HepG2 (cell line): Measurements from ENCODE around the gene PPP1R12C. TPM values are rescaled to one million over a fixed set of nuclear protein-coding genes. Genes with fewer than 3 reads are reported as not detected.
A peak's percentile ranks its signal among the peaks of the same experiment; 100 is the strongest.

ENCODE experiments used
- ARNT2 ChIP-seq: sonication (generic); formaldehyde crosslinking; IDR thresholded peaks from 2 replicates; pipeline ENCODE4 v1.8.0; 2022; ENCODE audit warnings: mild to moderate bottlenecking, low read depth, missing genetic modification reagents, moderate library complexity
- ASH2L ChIP-seq: fragments of 300-600, 200-600 bp; sonication (generic); IDR thresholded peaks from 2 replicates; pipeline ENCODE4 v1.7.0; 2017; ENCODE audit warnings: low read depth, mild to moderate bottlenecking, moderate library complexity, mixed read lengths, low read length; ENCODE audit not compliant: insufficient read length
- ATF2 ChIP-seq: sonication (generic); formaldehyde crosslinking; IDR thresholded peaks from 2 replicates; pipeline ENCODE4 v1.4.0; 2020; ENCODE audit warnings: missing genetic modification reagents
- ATF6 ChIP-seq: sonication (generic); formaldehyde crosslinking; conservative IDR thresholded peaks from 2 replicates; pipeline ENCODE4 v1.4.0; 2020; ENCODE audit warnings: missing genetic modification reagents
- FOSL1 ChIP-seq: sonication (generic); formaldehyde crosslinking; IDR thresholded peaks from 2 replicates; pipeline ENCODE4 v1.9.0; 2021; ENCODE audit warnings: missing genetic modification reagents, borderline replicate concordance
- HMGXB4 ChIP-seq, 2 experiments: sonication (generic) in 1 of 2; formaldehyde crosslinking in 1 of 2; IDR thresholded peaks; 2 replicates each; pipeline versions ENCODE4 v1.4.0 to v1.6.1; 2018 to 2020; ENCODE audit warnings: missing genetic modification reagents in 2 of 2, borderline replicate concordance in 1 of 2, low read depth in 1 of 2, mild to moderate bottlenecking in 1 of 2, missing biosample characterization in 1 of 2
- KDM3A ChIP-seq: IDR thresholded peaks from 2 replicates; pipeline ENCODE4 v1.6.1; 2018; ENCODE audit warnings: low read depth, missing compliant biosample characterization
- MAX ChIP-seq: IDR thresholded peaks from 2 replicates; pipeline ENCODE4 v1.6.1; 2012; ENCODE audit warnings: inconsistent platforms
- MZF1 ChIP-seq: sonication (generic); formaldehyde crosslinking; IDR thresholded peaks from 2 replicates; pipeline ENCODE4 v1.8.1; 2023; ENCODE audit warnings: mild to moderate bottlenecking, missing genetic modification reagents, borderline replicate concordance
- NONO ChIP-seq, 2 experiments: fragments of 450-650 bp in 1 of 2; sonication (generic) in 1 of 2; formaldehyde crosslinking in 1 of 2; IDR thresholded peaks in 1 of 2; conservative IDR thresholded peaks in 1 of 2; 2 replicates each; pipeline versions ENCODE4 v1.6.1 to v1.8.0; 2017 to 2022; ENCODE audit warnings: mild to moderate bottlenecking in 1 of 2, missing genetic modification reagents in 1 of 2, moderate library complexity in 1 of 2
- PHF8 ChIP-seq: sonication (generic); formaldehyde crosslinking; IDR thresholded peaks from 2 replicates; pipeline ENCODE4 v1.5.0; 2020; ENCODE audit warnings: missing genetic modification reagents
- PRDM4 ChIP-seq: sonication (generic); formaldehyde crosslinking; IDR thresholded peaks from 2 replicates; pipeline ENCODE4 v1.9.0; 2021; ENCODE audit warnings: missing genetic modification reagents, borderline replicate concordance
- RAD51 ChIP-seq: fragments of 450-650 bp; IDR thresholded peaks from 2 replicates; pipeline ENCODE4 v1.6.1; 2016; ENCODE audit warnings: borderline replicate concordance
- SALL2 ChIP-seq: sonication (generic); formaldehyde crosslinking; IDR thresholded peaks from 2 replicates; pipeline ENCODE4 v1.8.1; 2023; ENCODE audit warnings: mild to moderate bottlenecking, missing genetic modification reagents, inconsistent platforms
- TAF1 ChIP-seq: sonication (generic); formaldehyde crosslinking; IDR thresholded peaks from 2 replicates; pipeline ENCODE4 v1.4.0; 2020; ENCODE audit warnings: missing genetic modification reagents
- TFDP2 ChIP-seq: sonication (generic); formaldehyde crosslinking; IDR thresholded peaks from 2 replicates; pipeline ENCODE4 v1.4.0; 2020; ENCODE audit warnings: missing genetic modification reagents
- TSC22D2 ChIP-seq: sonication (generic); formaldehyde crosslinking; IDR thresholded peaks from 2 replicates; pipeline ENCODE4 v1.5.1; 2020; ENCODE audit warnings: missing genetic modification reagents, mild to moderate bottlenecking, borderline replicate concordance
- ZFX ChIP-seq: sonication (generic); formaldehyde crosslinking; IDR thresholded peaks from 2 replicates; pipeline ENCODE4 v1.4.0; 2020; ENCODE audit warnings: mild to moderate bottlenecking, low read depth, missing genetic modification reagents, moderate library complexity
- ZFYVE20 ChIP-seq: sonication (generic); formaldehyde crosslinking; IDR thresholded peaks from 2 replicates; pipeline ENCODE4 v1.8.0; 2023; ENCODE audit warnings: low read depth, mild to moderate bottlenecking, moderate library complexity, missing genetic modification reagents, borderline replicate concordance
- polyA plus RNA-seq, 8 experiments: library from polyadenylated mRNA; depleted of rRNA in 3 of 8; stranded (reverse) in 7 of 8; unstranded in 1 of 8; fragments of >200 nt; fragmentation: Illumina TruSeq in 4 of 8; extraction: Trizol in 4 of 8; gene quantifications; 2 replicates each; pipeline versions ENCODE4 v1.2.1 to v1.2.3, GENCODE V29; 2011 to 2016; ENCODE audit warnings: low read depth in 4 of 8, missing spikeins in 1 of 8, mixed read lengths in 1 of 8; ENCODE audit not compliant: insufficient read depth in 1 of 8
- total RNA-seq, 5 experiments: library from RNA; depleted of rRNA; stranded (reverse); fragments of >200 nt; fragmentation: Illumina TruSeq; extraction: Trizol; gene quantifications; 2 replicates each; pipeline ENCODE4 v1.2.3, GENCODE V29; 2016; ENCODE audit warnings: low read depth in 1 of 5

The PPP1R12C gene
- total and polyA plus RNA-seq, 2 of the 13 experiments (the other 11 are each of a cell fraction or from before 2014, with no cell fraction given): 29.7 to 30.3 TPM

GRCh38 chr19:55165952-55166529 lies 48.6 kb upstream of the PPP1R12C start (continued):
- TF ChIP-seq MAX: 0 out of 2 replicates have a peak, but pooled peaks have one; percentile 22
- TF ChIP-seq KDM3A (CRISPR knock-in tag): 0 out of 2 replicates have a peak, but pooled peaks have one; percentile 33
- no peak for TF ChIP-seq ATF6
- peak; percentile 58; the same call in 1 of the 2 replicates for TF ChIP-seq ATF2 (CRISPR knock-in tag)
- TF ChIP-seq PRDM4 (CRISPR knock-in tag): no peak
- TF ChIP-seq PHF8: peak; percentile 33; the same call in 1 of the 2 replicates
- no peak for TF ChIP-seq MZF1
- peak; percentile 13 for TF ChIP-seq ASH2L
- no peak for TF ChIP-seq TAF1 (CRISPR knock-in tag)
- TF ChIP-seq TFDP2: peak; percentile 52; the same call in 1 of the 2 replicates
- no peak for TF ChIP-seq FOSL1
- no peak for TF ChIP-seq RAD51
- no peak for TF ChIP-seq ARNT2 (CRISPR knock-in tag)
- TF ChIP-seq ZFX (CRISPR knock-in tag): peak; percentile 46; the same call in 1 of the 2 replicates
- TF ChIP-seq NONO (IDR thresholded peaks at IDR 0.05): no peak
- peak; percentile 69; the same call in 1 of the 2 replicates for TF ChIP-seq NONO (CRISPR knock-in tag; conservative IDR thresholded peaks at IDR 0.05)
- no peak for TF ChIP-seq TSC22D2
- TF ChIP-seq ZFYVE20 (CRISPR knock-in tag): no peak
- TF ChIP-seq SALL2 (CRISPR knock-in tag): peak; percentile 19; the same call in 1 of the 2 replicates
- TF ChIP-seq HMGXB4 (CRISPR knock-in tag; IDR thresholded peaks at IDR 0.05; ENCODE audit: borderline replicate concordance in 1 of 2, low read depth in 1 of 2): peak; percentile 52 to 79; a peak in 3 of 4 replicates
